Ascending aorta (tissue), 2 donors: ENCODE results near the gene NXF1. TPM values are rescaled to one million over a fixed set of nuclear protein-coding genes. Genes with fewer than 3 reads are reported as not detected.
A peak's percentile ranks its signal among the peaks of the same experiment; 100 is the strongest.

Source experiments
- DNase-seq, 2 donors: peaks; one replicate each; pipeline ENCODE4 v3.0.0-alpha.2; 2019; ENCODE audit warnings: low spot score in 2 of 2
- H3K27ac ChIP-seq, 2 donors: fragments of 200-600 bp; sonication (generic); one replicate each; pipeline ENCODE4 v1.5.1; 2016 to 2017; ENCODE audit warnings: mild to moderate bottlenecking in 1 of 2
- H3K27me3 ChIP-seq: fragments of 200-600 bp; sonication (generic); one replicate; pipeline ENCODE4 v1.5.1; 2017
- H3K36me3 ChIP-seq, 2 donors: fragments of 200-600 bp; sonication (generic); one replicate each; pipeline ENCODE4 v1.5.1; 2016
- H3K4me1 ChIP-seq, 2 donors: fragments of 200-600 bp; sonication (generic); one replicate each; pipeline ENCODE4 v1.5.1; 2016 to 2017; ENCODE audit warnings: mild to moderate bottlenecking in 1 of 2
- H3K4me3 ChIP-seq, 2 donors: fragments of 200-600 bp; sonication (generic); one replicate each; pipeline ENCODE4 v1.5.1; 2016 to 2017; ENCODE audit warnings: mild to moderate bottlenecking in 1 of 2
- H3K9me3 ChIP-seq, 2 donors: fragments of 200-600 bp; sonication (generic); one replicate each; pipeline ENCODE4 v1.5.1; 2016
- CTCF ChIP-seq, 3 experiments: fragments of 200-600 bp in 2 of 3; fragments of 450-650 bp in 1 of 3; sonication (generic) in 2 of 3; IDR thresholded peaks; one replicate each; pipeline ENCODE4 v1.5.1; 2016 to 2019; ENCODE audit warnings: antibody characterized with exemption in 3 of 3, mild to moderate bottlenecking in 1 of 3, moderate library complexity in 1 of 3
- intact Hi-C: fragments of 100-400 bp; cut with DNase I; formaldehyde crosslinking; loops from one replicate; pipeline ENCODE4 v1.15.1; 2023
- total RNA-seq: library from RNA; depleted of rRNA; stranded (reverse); fragments of >200 nt; gene quantifications from one replicate; pipeline ENCODE4 v1.1.0, GENCODE V29; 2016

The NXF1 gene
- total RNA-seq, 1 donor from 2014 or later = 41.8 TPM

DNA sequence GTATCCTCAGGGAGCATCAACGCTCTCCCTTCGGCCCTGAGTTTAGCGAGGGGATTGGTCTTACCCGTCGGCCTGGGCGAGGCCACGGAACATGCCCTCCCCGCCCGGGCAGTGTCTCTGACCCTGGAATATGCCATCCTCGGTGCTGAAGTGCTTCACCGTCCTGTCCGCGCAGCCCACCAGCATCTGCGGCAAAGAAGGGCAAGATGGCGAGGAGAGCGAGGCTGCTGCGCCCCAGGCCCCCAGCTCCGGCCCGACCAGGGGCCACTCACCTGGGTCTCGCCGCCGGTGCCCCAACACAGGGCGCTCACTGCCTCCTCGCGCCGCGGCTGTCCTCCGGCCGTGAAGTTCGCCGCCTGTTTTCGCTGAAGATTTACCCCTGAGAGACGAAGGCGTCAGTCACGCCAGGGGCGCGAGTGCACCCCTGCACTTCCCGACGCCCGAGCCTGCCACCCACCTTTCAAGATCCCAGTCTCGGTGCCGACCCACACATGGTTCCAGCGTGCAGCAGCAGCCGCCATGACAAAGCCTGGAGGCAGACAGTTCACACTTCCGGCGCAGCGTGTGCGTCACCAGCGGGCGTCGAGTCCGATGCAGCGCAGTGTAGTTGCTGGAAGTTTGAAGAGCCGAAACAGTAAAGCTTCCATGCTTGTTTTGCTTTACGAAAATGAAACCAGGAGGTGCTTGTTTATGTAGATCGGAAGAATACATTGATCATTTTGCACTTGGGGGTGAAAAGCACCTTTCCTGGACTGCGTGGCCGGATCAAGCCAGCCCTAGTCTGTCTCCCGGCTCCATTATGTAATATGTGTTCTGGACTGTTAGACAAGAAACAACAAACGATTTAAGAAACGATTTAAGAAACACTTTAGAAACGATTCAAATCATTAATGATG, 34.1 kb upstream of the NXF1 start, which contains the start of gene WDR74:
WDR74 (minus strand) TSS at position 541 of the 896 bp plus-strand sequence; CDS start at position 521, 20 bp downstream.
- no peaks in the 10 kb centered on the region for H3K9me3 ChIP-seq
- intact Hi-C loops = loop anchor here (1.0 kb wide), 1 partner anchor 8 kb away; no protein-coding TSS in a partner anchor

DNA sequence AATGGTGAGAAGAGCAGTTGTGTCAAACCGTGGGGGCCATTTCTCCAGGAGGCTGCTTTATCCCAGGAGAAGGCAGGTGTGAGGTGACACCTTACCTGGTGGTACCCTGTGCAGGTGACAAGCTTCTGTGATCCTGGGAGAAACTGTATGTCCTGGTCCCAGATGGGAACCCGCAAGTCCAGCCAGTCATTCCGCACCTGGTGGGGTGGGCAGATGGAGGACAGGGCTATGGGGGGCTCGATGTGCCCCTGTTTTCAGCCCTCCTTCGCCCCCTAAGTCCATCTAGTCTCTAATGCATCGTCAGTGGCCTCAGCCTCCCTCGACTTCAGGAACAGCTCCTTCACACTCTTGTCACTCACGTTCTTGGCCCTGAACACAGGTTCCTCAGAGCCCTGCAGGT, 30.1 kb upstream of the NXF1 start:
- Histone ChIP-seq H3K4me3 (no peak overlapping the region), H3K27me3 (no peaks in the 10 kb centered on the region), H3K27ac (no peak overlapping the region), H3K9me3 (no peaks in the 10 kb centered on the region), H3K36me3 (peaks cover 11% of the 10 kb centered on the region in 2 donors), H3K4me1 (peaks cover 6 to 20% of the 10 kb centered on the region in 2 donors)
- DNase-seq = no peak
- no peak for TF ChIP-seq CTCF (IDR thresholded peaks at IDR 0.05)
- intact Hi-C loops = no loop called here

More for the DNA sequence above, 34.1 kb upstream of the NXF1 start, which contains the start of gene WDR74:
- H3K4me3 ChIP-seq = peak within 1 kb of the TSS; percentile 79 to 80
- peaks cover 11% of the 10 kb centered on the region in 2 donors for H3K36me3 ChIP-seq
- H3K4me1 ChIP-seq = peaks cover 6 to 13% of the 10 kb centered on the region in 2 donors
- H3K27ac ChIP-seq = peak within 1 kb of the TSS; percentile 93 to 95
- H3K27me3 ChIP-seq = no peaks in the 10 kb centered on the region
- TF ChIP-seq CTCF (IDR thresholded peaks at IDR 0.05) = no peak
- DNase-seq = peak; percentile 70 to 96

DNA sequence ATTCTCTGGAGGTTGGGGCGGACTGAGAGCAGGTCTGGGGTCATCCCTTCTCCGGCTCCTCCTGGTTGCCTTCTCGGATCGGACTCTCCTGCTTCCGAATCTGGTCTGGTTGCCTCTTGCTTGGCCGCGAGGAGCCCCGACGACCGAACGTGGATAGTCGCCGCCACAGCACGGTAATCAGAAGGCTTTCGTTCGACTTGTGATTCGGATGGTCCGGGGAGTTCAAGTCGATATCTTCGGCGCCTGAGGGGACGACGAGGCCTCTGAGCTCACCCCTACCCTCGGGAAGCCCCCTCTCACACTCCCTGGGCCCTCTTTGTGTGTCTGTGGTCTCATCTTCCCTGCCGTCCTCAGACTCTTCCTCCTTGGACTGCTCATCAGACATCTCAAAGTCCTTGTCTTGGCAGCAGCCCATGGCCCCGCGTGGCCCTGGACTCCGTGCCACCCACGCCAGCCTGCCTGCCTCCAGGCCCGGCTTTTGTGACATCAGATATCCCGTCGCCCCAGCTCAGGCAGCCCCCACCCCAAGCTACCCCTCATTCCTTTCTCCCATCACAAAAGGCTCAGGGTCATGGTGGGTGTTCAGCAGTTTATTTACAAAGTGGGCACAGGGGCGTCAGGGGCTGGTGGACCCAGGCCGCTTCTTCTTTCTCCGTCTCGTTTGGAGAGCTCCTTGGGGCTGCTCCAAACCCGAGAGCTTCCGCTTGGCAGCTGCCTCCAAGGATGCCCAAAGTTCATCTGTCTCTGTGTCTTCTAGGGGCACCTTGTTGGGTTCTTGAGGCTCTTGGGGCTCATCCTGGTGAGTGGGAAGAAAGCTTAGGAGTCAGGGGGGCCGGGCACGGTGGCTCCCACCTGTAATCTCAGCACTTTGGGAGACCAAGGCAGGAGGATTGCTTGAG, 27.3 kb upstream of the NXF1 start, which contains the start of gene TEX54:
TEX54 (minus strand) TSS at position 506 of the 899 bp plus-strand sequence.
- Histone ChIP-seq H3K27ac (peak within 1 kb of the TSS; percentile 90 to 95), H3K4me1 (peaks cover 0 to 31% of the 10 kb centered on the region in 2 donors), H3K36me3 (peaks cover 13 to 23% of the 10 kb centered on the region in 2 donors), H3K27me3 (no peaks in the 10 kb centered on the region), H3K4me3 (peak within 1 kb of the TSS; percentile 74 to 77), H3K9me3 (no peaks in the 10 kb centered on the region)
- intact Hi-C loops = loop anchor here (1.0 to 5.0 kb wide), 5 partner anchors 23 to 220 kb away; partner anchors contain the start of genes BSCL2, EML3, GNG3 and NXF1
- peak in 1 of 2 donors; percentile 74 for DNase-seq
- no peak for TF ChIP-seq CTCF (IDR thresholded peaks at IDR 0.05)

GRCh38 chr11:62831520-62832335, 26.5 kb upstream of the NXF1 start, which contains the start of gene STX5:
STX5 (minus strand) TSS chr11:62832051; CDS start chr11:62831243, 808 bp downstream.
- peaks cover 22 to 32% of the 10 kb centered on the region in 2 donors for H3K36me3 ChIP-seq
- no peak for TF ChIP-seq CTCF (IDR thresholded peaks at IDR 0.05)
- H3K4me3 ChIP-seq = peak within 1 kb of the TSS; percentile 74 to 77
- H3K27me3 ChIP-seq = no peaks in the 10 kb centered on the region
- no peaks in the 10 kb centered on the region for H3K9me3 ChIP-seq
- H3K4me1 ChIP-seq = peaks cover 0 to 31% of the 10 kb centered on the region in 2 donors
- peak within 1 kb of the TSS; percentile 90 to 95 for H3K27ac ChIP-seq
- intact Hi-C loops = loop anchor here (1.0 to 5.0 kb wide), 7 partner anchors 8 to 219 kb away; partner anchors contain the start of genes BSCL2, EML3, GNG3 and HNRNPUL2
- DNase-seq = peak; percentile 96 to 100
